Neural progenitor cell (in vitro differentiated cells): ENCODE results near the gene DPF3.

Source experiments
- CTCF ChIP-seq: fragments of 200-600 bp; sonication (generic); IDR thresholded peaks from 2 replicates; pipeline ENCODE4 v1.5.1; 2017; ENCODE audit warnings: antibody characterized with exemption, mild to moderate bottlenecking
- EZH2phosphoT487 ChIP-seq: fragments of 200-600 bp; sonication (generic); IDR thresholded peaks from 2 replicates; pipeline ENCODE4 v1.6.1; 2017; ENCODE audit warnings: antibody characterized with exemption

GRCh38 chr14:72583316-72584272, 310.3 kb downstream of the DPF3 start:
- TF ChIP-seq CTCF (no peak), EZH2phosphoT487 (no peak)
